Right lobe of liver (tissue), 4 donors: ENCODE results near the gene PCDHGC3.

ENCODE experiments used
- POLR2A ChIP-seq: fragments of 450-650 bp; IDR thresholded peaks from one replicate; pipeline ENCODE4 v1.6.1; 2017; ENCODE audit warnings: antibody characterized with exemption, mild to moderate bottlenecking
- TF ChIP-seq, protein P1 (sequence below), 4 donors: fragments of 200-600 bp in 3 of 4; fragments of 450-650 bp in 1 of 4; IDR thresholded peaks; one replicate each; pipeline versions ENCODE4 v1.5.1 to v1.8.0; 2016 to 2022; ENCODE audit warnings: antibody characterized with exemption in 4 of 4, mild to moderate bottlenecking in 2 of 4
- donor health status: DM: no; HTN: no; CAD: no.
- donor health status: DM: no; HTN: no; CAD: no.
- donor health status: DM: no; HTN: yes; CAD: no.

GRCh38 chr5:141493500-141494422 lies 18.0 kb downstream of the PCDHGC3 start:
- TF ChIP-seq, protein P1, sequence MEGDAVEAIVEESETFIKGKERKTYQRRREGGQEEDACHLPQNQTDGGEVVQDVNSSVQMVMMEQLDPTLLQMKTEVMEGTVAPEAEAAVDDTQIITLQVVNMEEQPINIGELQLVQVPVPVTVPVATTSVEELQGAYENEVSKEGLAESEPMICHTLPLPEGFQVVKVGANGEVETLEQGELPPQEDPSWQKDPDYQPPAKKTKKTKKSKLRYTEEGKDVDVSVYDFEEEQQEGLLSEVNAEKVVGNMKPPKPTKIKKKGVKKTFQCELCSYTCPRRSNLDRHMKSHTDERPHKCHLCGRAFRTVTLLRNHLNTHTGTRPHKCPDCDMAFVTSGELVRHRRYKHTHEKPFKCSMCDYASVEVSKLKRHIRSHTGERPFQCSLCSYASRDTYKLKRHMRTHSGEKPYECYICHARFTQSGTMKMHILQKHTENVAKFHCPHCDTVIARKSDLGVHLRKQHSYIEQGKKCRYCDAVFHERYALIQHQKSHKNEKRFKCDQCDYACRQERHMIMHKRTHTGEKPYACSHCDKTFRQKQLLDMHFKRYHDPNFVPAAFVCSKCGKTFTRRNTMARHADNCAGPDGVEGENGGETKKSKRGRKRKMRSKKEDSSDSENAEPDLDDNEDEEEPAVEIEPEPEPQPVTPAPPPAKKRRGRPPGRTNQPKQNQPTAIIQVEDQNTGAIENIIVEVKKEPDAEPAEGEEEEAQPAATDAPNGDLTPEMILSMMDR (IDR thresholded peaks at IDR 0.05), result no peak
- TF ChIP-seq POLR2A, result no peak
